ENCODE results near the gene CCDC186. TPM values are rescaled to one million over a fixed set of nuclear protein-coding genes. Genes with fewer than 3 reads are reported as not detected.

The CCDC186 gene
- total RNA-seq, 2 experiments from 2014 or later: 10.5 to 11.6 TPM

GRCh38 chr10:114212153-114212552 lies 38.1 kb upstream of the CCDC186 start:
- no peak overlapping the region for H3K27ac Mint-ChIP-seq

GRCh38 chr10:114208351-114208750 lies 34.3 kb upstream of the CCDC186 start:
- TF ChIP-seq CTCF (IDR thresholded peaks at IDR 0.05): no peak
- CTCF ChIA-PET: no interaction called here
- Mint-ChIP-seq H3K27ac (no peak overlapping the region), H3K4me1 (ENCODE audit: low read depth) (no peaks in the 10 kb centered on the region), H3K27me3 (peaks cover 10% of the 10 kb centered on the region), H3K36me3 (ENCODE audit: low read depth) (no peaks in the 10 kb centered on the region), H3K4me3 (no peak overlapping the region), H3K9me3 (no peaks in the 10 kb centered on the region)
- intact Hi-C loops (cut with micrococcal nuclease): no loop called here
- POLR2A ChIA-PET: interaction anchor here (0.6 kb wide), 1 partner anchor 43 kb away, joined by 3 read pairs; no protein-coding TSS in a partner anchor
- DNase-seq (no peak), ATAC-seq (no peak)

More at GRCh38 chr10:114212153-114212552, 38.1 kb upstream of the CCDC186 start:
- no peak for ATAC-seq
- H3K4me3 Mint-ChIP-seq: no peak overlapping the region
- no peak for TF ChIP-seq CTCF (IDR thresholded peaks at IDR 0.05)
- CTCF ChIA-PET: interaction anchor here (1.1 kb wide), 1 partner anchor 10 kb away, joined by 3 read pairs; no protein-coding TSS in a partner anchor
- H3K9me3 Mint-ChIP-seq: no peaks in the 10 kb centered on the region
- H3K27me3 Mint-ChIP-seq: peaks cover 6% of the 10 kb centered on the region
- intact Hi-C loops (cut with micrococcal nuclease): no loop called here
- POLR2A ChIA-PET: no interaction called here
- DNase-seq: no peak
- no peaks in the 10 kb centered on the region for H3K4me1 Mint-ChIP-seq (ENCODE audit: low read depth)
- H3K36me3 Mint-ChIP-seq (ENCODE audit: low read depth): no peaks in the 10 kb centered on the region

GRCh38 chr10:114207349-114207748 lies 33.3 kb upstream of the CCDC186 start:
- Mint-ChIP-seq H3K27me3 (peaks cover 13% of the 10 kb centered on the region), H3K4me3 (no peak overlapping the region), H3K4me1 (ENCODE audit: low read depth) (no peaks in the 10 kb centered on the region), H3K36me3 (ENCODE audit: low read depth) (no peaks in the 10 kb centered on the region), H3K9me3 (no peaks in the 10 kb centered on the region), H3K27ac (no peak overlapping the region)
- TF ChIP-seq CTCF (IDR thresholded peaks at IDR 0.05): no peak
- DNase-seq (no peak), ATAC-seq (no peak)
- CTCF ChIA-PET: no interaction called here
- intact Hi-C loops (cut with micrococcal nuclease): no loop called here
- POLR2A ChIA-PET: no interaction called here

- CTCF ChIA-PET: no interaction called here
- no peak for ATAC-seq
- POLR2A ChIA-PET: no interaction called here
- intact Hi-C loops (cut with micrococcal nuclease): no loop called here
- no peaks in the 10 kb centered on the region for H3K9me3 Mint-ChIP-seq
- TF ChIP-seq CTCF (IDR thresholded peaks at IDR 0.05): no peak
- no peak for DNase-seq
- no peak overlapping the region for H3K27ac Mint-ChIP-seq
- H3K27me3 Mint-ChIP-seq: peaks cover 11% of the 10 kb centered on the region
- H3K36me3 Mint-ChIP-seq (ENCODE audit: low read depth): no peaks in the 10 kb centered on the region
- no peak overlapping the region for H3K4me3 Mint-ChIP-seq
- H3K4me1 Mint-ChIP-seq (ENCODE audit: low read depth): no peaks in the 10 kb centered on the region
These were observed 32.9 kb upstream of the CCDC186 start for GRCh38 chr10:114206902-114207301.

GRCh38 chr10:114202812-114203211 lies 28.8 kb upstream of the CCDC186 start:
- intact Hi-C loops (cut with micrococcal nuclease): no loop called here
- CTCF ChIA-PET: interaction anchor here (0.8 to 1.2 kb wide), 2 partner anchors 9 to 44 kb away, joined by 3 read pairs; no protein-coding TSS in a partner anchor

More at GRCh38 chr10:114202812-114203211, 28.8 kb upstream of the CCDC186 start:
- Mint-ChIP-seq H3K9me3 (no peaks in the 10 kb centered on the region), H3K27ac (no peak overlapping the region), H3K36me3 (ENCODE audit: low read depth) (no peaks in the 10 kb centered on the region), H3K4me1 (ENCODE audit: low read depth) (no peaks in the 10 kb centered on the region), H3K4me3 (no peak overlapping the region), H3K27me3 (peaks cover 8% of the 10 kb centered on the region)
- DNase-seq (no peak), ATAC-seq (no peak)
- no peak for TF ChIP-seq CTCF (IDR thresholded peaks at IDR 0.05)
- POLR2A ChIA-PET: interaction anchor here (0.6 to 0.7 kb wide), 2 partner anchors 55 to 107 kb away, joined by 3 read pairs; no protein-coding TSS in a partner anchor
